Mesodermal cell (in vitro differentiated cells): ENCODE measurements around the gene FOXP1.

ENCODE experiments used
- H3K27ac ChIP-seq: 2 replicates; pipeline ENCODE4 v1.7.0; 2013; ENCODE audit warnings: mild to moderate bottlenecking, low read depth, low read length, moderate library complexity; ENCODE audit not compliant: severe bottlenecking
- H3K36me3 ChIP-seq: 2 replicates; pipeline ENCODE4 v1.7.1; 2013; ENCODE audit warnings: mild to moderate bottlenecking, low read length, moderate library complexity; ENCODE audit not compliant: control insufficient read depth, insufficient read depth
- H3K4me1 ChIP-seq: one replicate; pipeline ENCODE4 v1.7.1; 2013; ENCODE audit warnings: mild to moderate bottlenecking, low read length; ENCODE audit not compliant: insufficient read depth, control insufficient read depth, poor library complexity, severe bottlenecking
- H3K4me3 ChIP-seq: 2 replicates; pipeline ENCODE4 v1.7.0; 2013; ENCODE audit warnings: low read length, control low read depth, mild to moderate bottlenecking; ENCODE audit not compliant: insufficient read depth, poor library complexity, severe bottlenecking; ENCODE audit errors: extremely low read depth
- H3K9me3 ChIP-seq: 2 replicates; pipeline ENCODE4 v1.7.1; 2013; ENCODE audit warnings: mild to moderate bottlenecking, low read length, moderate library complexity; ENCODE audit not compliant: control insufficient read depth
- WGBS, 2 experiments: methylation state at CpG; one replicate each; pipeline ENCODE4 v1.1.5; 2013; ENCODE audit warnings: missing lambda C conversion rate in 2 of 2; ENCODE audit not compliant: insufficient coverage in 2 of 2; 5-methylcytosine and 5-hydroxymethylcytosine counted together

Gene FOXP1

GRCh38 chr3:71149959-71150954, 433.3 kb downstream of the FOXP1 start:
- WGBS, 2 experiments = 81 to 83% methylated on average over 6 to 7 of the region's 14 CpGs
- H3K4me3 ChIP-seq = no peak overlapping the region
- H3K4me1 ChIP-seq = peaks cover 7% of the 10 kb centered on the region
- no peak overlapping the region for H3K27ac ChIP-seq
- H3K9me3 ChIP-seq = no peaks in the 10 kb centered on the region
- no peaks in the 10 kb centered on the region for H3K36me3 ChIP-seq

- Histone ChIP-seq H3K36me3 (no peaks in the 10 kb centered on the region), H3K4me1 (peaks cover 7% of the 10 kb centered on the region), H3K4me3 (no peak overlapping the region), H3K27ac (no peak overlapping the region), H3K9me3 (no peaks in the 10 kb centered on the region)
- 100% methylated on average over 1 of the region's 1 CpG for WGBS, 2 experiments
Measured at GRCh38 chr3:71148455-71149060, 435.0 kb downstream of the FOXP1 start.

GRCh38 chr3:71146673-71147072, 436.9 kb downstream of the FOXP1 start:
- Histone ChIP-seq H3K4me1 (peaks cover 7% of the 10 kb centered on the region), H3K4me3 (no peak overlapping the region), H3K36me3 (no peaks in the 10 kb centered on the region), H3K27ac (no peak overlapping the region), H3K9me3 (no peaks in the 10 kb centered on the region)
- WGBS, 2 experiments = 65 to 82% methylated on average over 9 to 10 of the region's 11 CpGs

- H3K27ac ChIP-seq = no peak overlapping the region
Measured at GRCh38 chr3:71145954-71146353, 437.6 kb downstream of the FOXP1 start.

GRCh38 chr3:71144525-71145253, 438.8 kb downstream of the FOXP1 start:
- H3K4me1 ChIP-seq = no peaks in the 10 kb centered on the region
- 88 to 97% methylated on average over 6 of the region's 9 CpGs for WGBS, 2 experiments
- H3K36me3 ChIP-seq = no peaks in the 10 kb centered on the region
- H3K9me3 ChIP-seq = no peaks in the 10 kb centered on the region
- no peak overlapping the region for H3K27ac ChIP-seq
- no peak overlapping the region for H3K4me3 ChIP-seq

More at GRCh38 chr3:71145954-71146353, 437.6 kb downstream of the FOXP1 start:
- Histone ChIP-seq H3K9me3 (no peaks in the 10 kb centered on the region), H3K36me3 (no peaks in the 10 kb centered on the region), H3K4me1 (peaks cover 7% of the 10 kb centered on the region), H3K4me3 (no peak overlapping the region)
- WGBS, 2 experiments = 88 to 96% methylated on average over 2 to 3 of the region's 4 CpGs

GRCh38 chr3:71143493-71143892, 440.0 kb downstream of the FOXP1 start:
- Histone ChIP-seq H3K27ac (no peak overlapping the region), H3K36me3 (no peaks in the 10 kb centered on the region), H3K4me1 (no peaks in the 10 kb centered on the region), H3K9me3 (no peaks in the 10 kb centered on the region), H3K4me3 (no peak overlapping the region)
- 80% methylated on average over 2 of the region's 4 CpGs; no CpG with 5 or more reads in 1 of the 2 experiments for WGBS, 2 experiments

GRCh38 chr3:71142441-71143161, 440.9 kb downstream of the FOXP1 start:
- H3K27ac ChIP-seq = no peak overlapping the region
- H3K36me3 ChIP-seq = no peaks in the 10 kb centered on the region
- WGBS, 2 experiments = 67 to 68% methylated on average over 5 of the region's 7 CpGs
- no peaks in the 10 kb centered on the region for H3K4me1 ChIP-seq
- H3K4me3 ChIP-seq = no peak overlapping the region
- H3K9me3 ChIP-seq = no peaks in the 10 kb centered on the region

- Histone ChIP-seq H3K4me3 (no peak overlapping the region), H3K4me1 (peaks cover 2% of the 10 kb centered on the region), H3K36me3 (no peaks in the 10 kb centered on the region), H3K27ac (no peak overlapping the region), H3K9me3 (no peaks in the 10 kb centered on the region)
- 87 to 98% methylated on average over 2 to 3 of the region's 3 CpGs for WGBS, 2 experiments
Measured at GRCh38 chr3:71140477-71140876, 443.1 kb downstream of the FOXP1 start.

- 90 to 94% methylated on average over 2 to 3 of the region's 5 CpGs for WGBS, 2 experiments
- Histone ChIP-seq H3K9me3 (no peaks in the 10 kb centered on the region), H3K36me3 (no peaks in the 10 kb centered on the region), H3K4me3 (no peak overlapping the region), H3K27ac (no peak overlapping the region), H3K4me1 (peaks cover 4% of the 10 kb centered on the region)
Measured at GRCh38 chr3:71139496-71139895, 444.0 kb downstream of the FOXP1 start.

GRCh38 chr3:71138410-71138809, 445.1 kb downstream of the FOXP1 start:
- H3K4me1 ChIP-seq = peaks cover 4% of the 10 kb centered on the region
- H3K4me3 ChIP-seq = no peak overlapping the region
- H3K27ac ChIP-seq = no peak overlapping the region
- H3K36me3 ChIP-seq = no peaks in the 10 kb centered on the region
- 76 to 100% methylated on average over 1 to 3 of the region's 5 CpGs for WGBS, 2 experiments
- no peaks in the 10 kb centered on the region for H3K9me3 ChIP-seq
